Measurements from ENCODE around the gene CAMP. TPM values are rescaled to one million over a fixed set of nuclear protein-coding genes. Genes with fewer than 3 reads are reported as not detected.

Gene CAMP
- total RNA-seq, 4 donors from 2014 or later, result 0.63 TPM; not detected in 3

- 87 to 88% methylated on average over 10 of the region's 10 CpGs for WGBS, 2 donors
These were observed 51.2 kb downstream of the CAMP start for GRCh38 chr3:48274452-48274851.

More at GRCh38 chr3:48274452-48274851, 51.2 kb downstream of the CAMP start:
- no peak for DNase-seq (ENCODE audit: low spot score in 2 of 2)
- no peak for TF ChIP-seq EP300 (IDR thresholded peaks at IDR 0.05)
- Histone ChIP-seq H3K4me3 (no peak overlapping the region), H3K27me3 (no peaks in the 10 kb centered on the region), H3K36me3 (peaks cover 0 to 25% (median 0%) of the 10 kb centered on the region in 3 donors), H3K4me1 (peaks cover 0 to 3% (median 1%) of the 10 kb centered on the region in 4 donors), H3K9me3 (no peaks in the 10 kb centered on the region), H3K27ac (no peak overlapping the region)

Small RNA genes lying within 50 kb of the gene (small RNA-seq; reads per million reads assigned to genes)
- gene MIR4443 (0.38 reads per million), gene NDUFB1P1 (not detected), gene RNU7-128P (not detected)

Other genes starting within 250 kb of the CAMP start
- 100 to 1,000 TPM; 201 to 239 (median 231) TPM for gene MAP4, start 207.1 kb upstream of the CAMP start, total RNA-seq
- gene CDC25A, start 35.1 kb upstream of the CAMP start, total RNA-seq, result 1 to 10 TPM in 2 of 4 donors, under 1 TPM in 1, not detected in 1; 0.44 to 7.1 (median 2.1) TPM
- 10 to 100 TPM; 10.7 to 18.8 (median 15.7) TPM for gene ZNF589, start 17.6 kb downstream of the CAMP start, total RNA-seq
- 10 to 100 TPM; 22.2 to 28.4 (median 27.4) TPM for gene NME6, start 77.9 kb downstream of the CAMP start, total RNA-seq
- gene SPINK8, start 110.2 kb downstream of the CAMP start, total RNA-seq, result not detected
- gene FBXW12, start 148.7 kb downstream of the CAMP start, total RNA-seq, result not detected
- 100 to 1,000 TPM; 216 to 379 (median 339) TPM for gene PLXNB1, start 206.6 kb downstream of the CAMP start, total RNA-seq
- gene CCDC51, start 216.6 kb downstream of the CAMP start, total RNA-seq, result 10 to 100 TPM; 23.4 to 33.3 (median 29.2) TPM
- gene TMA7, start 216.8 kb downstream of the CAMP start, total RNA-seq, result 100 to 1,000 TPM; 212 to 380 (median 291) TPM
- gene ATRIP, start 223.2 kb downstream of the CAMP start, total RNA-seq, result 10 to 100 TPM in 2 of 4 donors, 1 to 10 TPM in 2; 7.5 to 10.5 (median 9.3) TPM